DND-41 (cell line): ENCODE results near the gene SP8.

ENCODE experiments used
- EZH2 ChIP-seq: IDR thresholded peaks from 3 replicates; pipeline ENCODE4 v1.6.1; 2012; ENCODE audit warnings: borderline replicate concordance, low read depth, mild to moderate bottlenecking, moderate library complexity, low read length, inconsistent platforms; ENCODE audit not compliant: severe bottlenecking
- TF ChIP-seq, protein P1 (sequence below): IDR thresholded peaks from 2 replicates; pipeline ENCODE4 v1.5.1; 2012; ENCODE audit warnings: borderline replicate concordance, low read length, moderate library complexity, mild to moderate bottlenecking; ENCODE audit not compliant: poor library complexity, severe bottlenecking; ENCODE audit errors: extremely low read depth

DNA sequence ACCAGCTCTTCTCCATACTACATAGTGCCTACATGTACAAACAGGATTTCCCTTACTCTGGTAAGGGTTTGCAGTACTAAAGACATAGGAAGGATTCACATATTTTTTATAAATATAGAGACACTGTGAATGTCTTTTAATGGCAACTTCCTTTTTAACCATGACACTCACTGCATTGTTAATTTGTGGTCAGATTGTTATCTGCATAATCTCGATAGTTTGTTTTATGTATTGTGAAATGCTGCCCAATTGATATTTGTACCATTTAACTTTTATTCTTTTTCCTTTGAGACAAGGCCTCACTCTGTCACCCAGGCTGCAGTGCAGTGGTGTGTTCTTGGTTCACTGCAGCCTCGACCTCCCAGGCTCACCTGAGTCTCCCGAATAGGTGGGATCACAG, 39.7 kb downstream of the SP8 start:
- TF ChIP-seq, protein P1, sequence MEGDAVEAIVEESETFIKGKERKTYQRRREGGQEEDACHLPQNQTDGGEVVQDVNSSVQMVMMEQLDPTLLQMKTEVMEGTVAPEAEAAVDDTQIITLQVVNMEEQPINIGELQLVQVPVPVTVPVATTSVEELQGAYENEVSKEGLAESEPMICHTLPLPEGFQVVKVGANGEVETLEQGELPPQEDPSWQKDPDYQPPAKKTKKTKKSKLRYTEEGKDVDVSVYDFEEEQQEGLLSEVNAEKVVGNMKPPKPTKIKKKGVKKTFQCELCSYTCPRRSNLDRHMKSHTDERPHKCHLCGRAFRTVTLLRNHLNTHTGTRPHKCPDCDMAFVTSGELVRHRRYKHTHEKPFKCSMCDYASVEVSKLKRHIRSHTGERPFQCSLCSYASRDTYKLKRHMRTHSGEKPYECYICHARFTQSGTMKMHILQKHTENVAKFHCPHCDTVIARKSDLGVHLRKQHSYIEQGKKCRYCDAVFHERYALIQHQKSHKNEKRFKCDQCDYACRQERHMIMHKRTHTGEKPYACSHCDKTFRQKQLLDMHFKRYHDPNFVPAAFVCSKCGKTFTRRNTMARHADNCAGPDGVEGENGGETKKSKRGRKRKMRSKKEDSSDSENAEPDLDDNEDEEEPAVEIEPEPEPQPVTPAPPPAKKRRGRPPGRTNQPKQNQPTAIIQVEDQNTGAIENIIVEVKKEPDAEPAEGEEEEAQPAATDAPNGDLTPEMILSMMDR, result no peak
- no peak for TF ChIP-seq EZH2
